Neural progenitor cell (in vitro differentiated cells): ENCODE results near the gene IQGAP3. TPM values are rescaled to one million over a fixed set of nuclear protein-coding genes. Genes with fewer than 3 reads are reported as not detected.

Experiments
- DNase-seq: peaks from one replicate; pipeline ENCODE4 v3.0.0-alpha.2; 2016; ENCODE audit warnings: low spot score
- H2AFZ ChIP-seq: fragments of 200-600 bp; sonication (generic); replicated peaks from 2 replicates; pipeline ENCODE4 v1.6.1; 2016; ENCODE audit warnings: antibody characterized with exemption
- H3F3A ChIP-seq: fragments of 200-600 bp; sonication (generic); 2 replicates; pipeline ENCODE4 v1.6.1; 2016; ENCODE audit warnings: antibody characterized with exemption, low read depth
- H3K27ac ChIP-seq: fragments of 200-600 bp; sonication (generic); 2 replicates; pipeline ENCODE4 v1.5.1; 2016; ENCODE audit warnings: mild to moderate bottlenecking
- H3K27me3 ChIP-seq: fragments of 200-600 bp; sonication (generic); 2 replicates; pipeline ENCODE4 v1.6.1; 2016; ENCODE audit warnings: mild to moderate bottlenecking, moderate library complexity
- H3K36me3 ChIP-seq: fragments of 200-600 bp; sonication (generic); 2 replicates; pipeline ENCODE4 v1.5.1; 2016
- H3K4me1 ChIP-seq: fragments of 200-600 bp; sonication (generic); 2 replicates; pipeline ENCODE4 v1.6.1; 2016; ENCODE audit warnings: mixed run types
- H3K4me2 ChIP-seq: fragments of 200-600 bp; sonication (generic); 2 replicates; pipeline ENCODE4 v1.6.1; 2016
- H3K4me3 ChIP-seq: fragments of 200-600 bp; sonication (generic); 2 replicates; pipeline ENCODE4 v1.5.1; 2016
- H3K79me2 ChIP-seq: fragments of 200-600 bp; sonication (generic); 2 replicates; pipeline ENCODE4 v1.6.1; 2016; ENCODE audit warnings: low read depth
- H3K9ac ChIP-seq: fragments of 200-600 bp; sonication (generic); 2 replicates; pipeline ENCODE4 v1.6.1; 2016
- H3K9me3 ChIP-seq: fragments of 200-600 bp; sonication (generic); 2 replicates; pipeline ENCODE4 v1.5.1; 2016; ENCODE audit warnings: low read depth
- H4K20me1 ChIP-seq: fragments of 200-600 bp; sonication (generic); 2 replicates; pipeline ENCODE4 v1.6.1; 2016; ENCODE audit warnings: low read depth
- H3K27ac Mint-ChIP-seq: 3 replicates; pipeline ENCODE4 v1.8.0; 2021; ENCODE audit warnings: mixed read lengths
- H3K27me3 Mint-ChIP-seq: 2 replicates; pipeline ENCODE4 v1.8.0; 2022; ENCODE audit warnings: low read depth, mild to moderate bottlenecking, inconsistent platforms, moderate library complexity, mixed read lengths; ENCODE audit not compliant: insufficient read depth
- H3K36me3 Mint-ChIP-seq: 3 replicates; pipeline ENCODE4 v1.8.0; 2021; ENCODE audit warnings: mixed read lengths
- H3K4me1 Mint-ChIP-seq: 3 replicates; pipeline ENCODE4 v1.8.0; 2021; ENCODE audit warnings: mixed read lengths
- H3K4me3 Mint-ChIP-seq: 3 replicates; pipeline ENCODE4 v1.8.0; 2021; ENCODE audit warnings: mild to moderate bottlenecking, moderate library complexity, mixed read lengths
- H3K9me3 Mint-ChIP-seq: 3 replicates; pipeline ENCODE4 v1.8.0; 2020; ENCODE audit warnings: mixed read lengths
- EZH2 ChIP-seq: fragments of 200-600 bp; sonication (generic); IDR thresholded peaks from 2 replicates; pipeline ENCODE4 v1.6.1; 2017; ENCODE audit warnings: antibody characterized with exemption, mild to moderate bottlenecking, moderate library complexity
- EZH2phosphoT487 ChIP-seq: fragments of 200-600 bp; sonication (generic); IDR thresholded peaks from 2 replicates; pipeline ENCODE4 v1.6.1; 2017; ENCODE audit warnings: antibody characterized with exemption
- total RNA-seq: library from RNA; depleted of rRNA; stranded (reverse); fragments of >200 nt; gene quantifications from 2 replicates; pipeline ENCODE4 v1.2.3, GENCODE V29; 2015; ENCODE audit warnings: low replicate concordance
- TF ChIP-seq, protein P1 (sequence below): fragments of 200-600 bp; sonication (generic); IDR thresholded peaks from 2 replicates; pipeline ENCODE4 v1.5.1; 2017; ENCODE audit warnings: antibody characterized with exemption, mild to moderate bottlenecking

Gene IQGAP3
- total RNA-seq, 1 donor from 2014 or later, result 31.5 TPM

DNA sequence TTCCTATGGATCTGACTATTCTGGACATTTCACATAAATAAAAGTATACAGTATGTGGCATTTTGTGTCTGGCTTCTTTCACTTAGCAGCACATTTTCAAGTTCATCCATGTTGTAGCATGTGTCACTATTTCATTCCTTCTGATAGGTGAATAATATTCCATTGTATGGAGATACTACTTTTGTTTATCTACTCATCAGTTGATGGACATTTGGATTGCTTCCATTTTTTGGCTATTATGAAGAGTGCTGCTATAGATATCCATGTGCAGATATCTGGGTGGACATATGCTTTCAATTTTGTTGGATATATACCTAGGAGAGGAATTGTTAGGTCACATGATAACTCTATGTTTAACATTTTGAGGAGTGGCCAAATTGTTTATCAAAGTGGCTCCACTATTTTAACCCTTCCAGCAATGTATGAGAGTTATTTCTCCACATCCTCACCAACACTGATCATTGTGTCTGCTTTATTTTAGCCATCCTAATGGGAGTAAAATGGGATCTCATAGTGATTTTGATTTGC lies 49.9 kb downstream of the IQGAP3 start:
- H3K4me1 Mint-ChIP-seq, result peaks cover 6% of the 10 kb centered on the region
- peaks cover 19% of the 10 kb centered on the region for H3K36me3 Mint-ChIP-seq
- Histone ChIP-seq H3K27ac (no peak overlapping the region), H3K4me3 (no peak overlapping the region), H3K79me2 (no peaks in the 10 kb centered on the region), H2AFZ (no peak overlapping the region), H3F3A (no peaks in the 10 kb centered on the region), H3K9ac (no peak overlapping the region), H4K20me1 (no peaks in the 10 kb centered on the region), H3K4me2 (no peak overlapping the region), H3K4me1 (no peaks in the 10 kb centered on the region), H3K9me3 (no peaks in the 10 kb centered on the region), H3K27me3 (no peaks in the 10 kb centered on the region), H3K36me3 (no peaks in the 10 kb centered on the region)
- no peaks in the 10 kb centered on the region for H3K9me3 Mint-ChIP-seq
- no peak overlapping the region for H3K27ac Mint-ChIP-seq
- H3K27me3 Mint-ChIP-seq, result peaks cover 2% of the 10 kb centered on the region
- DNase-seq, result no peak
- no peak for TF ChIP-seq EZH2phosphoT487
- TF ChIP-seq, protein P1, sequence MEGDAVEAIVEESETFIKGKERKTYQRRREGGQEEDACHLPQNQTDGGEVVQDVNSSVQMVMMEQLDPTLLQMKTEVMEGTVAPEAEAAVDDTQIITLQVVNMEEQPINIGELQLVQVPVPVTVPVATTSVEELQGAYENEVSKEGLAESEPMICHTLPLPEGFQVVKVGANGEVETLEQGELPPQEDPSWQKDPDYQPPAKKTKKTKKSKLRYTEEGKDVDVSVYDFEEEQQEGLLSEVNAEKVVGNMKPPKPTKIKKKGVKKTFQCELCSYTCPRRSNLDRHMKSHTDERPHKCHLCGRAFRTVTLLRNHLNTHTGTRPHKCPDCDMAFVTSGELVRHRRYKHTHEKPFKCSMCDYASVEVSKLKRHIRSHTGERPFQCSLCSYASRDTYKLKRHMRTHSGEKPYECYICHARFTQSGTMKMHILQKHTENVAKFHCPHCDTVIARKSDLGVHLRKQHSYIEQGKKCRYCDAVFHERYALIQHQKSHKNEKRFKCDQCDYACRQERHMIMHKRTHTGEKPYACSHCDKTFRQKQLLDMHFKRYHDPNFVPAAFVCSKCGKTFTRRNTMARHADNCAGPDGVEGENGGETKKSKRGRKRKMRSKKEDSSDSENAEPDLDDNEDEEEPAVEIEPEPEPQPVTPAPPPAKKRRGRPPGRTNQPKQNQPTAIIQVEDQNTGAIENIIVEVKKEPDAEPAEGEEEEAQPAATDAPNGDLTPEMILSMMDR, result no peak
- TF ChIP-seq EZH2, result no peak
- no peak overlapping the region for H3K4me3 Mint-ChIP-seq

DNA sequence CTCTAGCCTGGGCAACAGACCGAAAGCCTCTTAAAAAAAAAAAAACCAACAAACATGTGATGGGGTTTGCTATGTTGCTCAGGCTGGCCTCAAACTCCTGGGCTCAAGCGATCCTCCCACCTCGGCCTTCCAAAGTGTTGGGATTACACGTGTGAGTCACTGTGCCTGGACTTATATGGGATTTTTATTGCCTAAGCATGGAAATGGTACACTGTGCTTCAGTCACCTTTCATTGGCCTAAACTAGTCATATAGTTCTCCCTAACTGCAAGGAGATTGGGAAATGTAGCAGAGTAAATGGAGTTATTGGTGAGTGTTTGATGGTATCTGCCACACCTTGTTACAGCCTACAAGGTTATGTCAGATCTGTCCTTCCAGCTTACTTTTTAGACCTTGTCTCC lies 54.6 kb downstream of the IQGAP3 start:
- H3K27me3 ChIP-seq, result no peaks in the 10 kb centered on the region
- H3K9ac ChIP-seq, result no peak overlapping the region
- H3K4me3 Mint-ChIP-seq, result no peak overlapping the region
- H3K4me1 ChIP-seq, result no peaks in the 10 kb centered on the region
- H3K9me3 Mint-ChIP-seq, result no peaks in the 10 kb centered on the region
- H3K4me3 ChIP-seq, result no peak overlapping the region
- no peaks in the 10 kb centered on the region for H3K9me3 ChIP-seq
- no peaks in the 10 kb centered on the region for H3K4me1 Mint-ChIP-seq
- DNase-seq, result no peak
- no peaks in the 10 kb centered on the region for H3F3A ChIP-seq
- H3K27me3 Mint-ChIP-seq, result peaks cover 15% of the 10 kb centered on the region
- H4K20me1 ChIP-seq, result no peaks in the 10 kb centered on the region
- H3K36me3 ChIP-seq, result no peaks in the 10 kb centered on the region
- TF ChIP-seq, protein P1, result no peak
- TF ChIP-seq EZH2phosphoT487, result no peak
- no peak for TF ChIP-seq EZH2
- H3K27ac ChIP-seq, result no peak overlapping the region
- no peak overlapping the region for H2AFZ ChIP-seq
- no peak overlapping the region for H3K4me2 ChIP-seq
- H3K79me2 ChIP-seq, result no peaks in the 10 kb centered on the region
- no peaks in the 10 kb centered on the region for H3K36me3 Mint-ChIP-seq
- H3K27ac Mint-ChIP-seq, result no peak overlapping the region

DNA sequence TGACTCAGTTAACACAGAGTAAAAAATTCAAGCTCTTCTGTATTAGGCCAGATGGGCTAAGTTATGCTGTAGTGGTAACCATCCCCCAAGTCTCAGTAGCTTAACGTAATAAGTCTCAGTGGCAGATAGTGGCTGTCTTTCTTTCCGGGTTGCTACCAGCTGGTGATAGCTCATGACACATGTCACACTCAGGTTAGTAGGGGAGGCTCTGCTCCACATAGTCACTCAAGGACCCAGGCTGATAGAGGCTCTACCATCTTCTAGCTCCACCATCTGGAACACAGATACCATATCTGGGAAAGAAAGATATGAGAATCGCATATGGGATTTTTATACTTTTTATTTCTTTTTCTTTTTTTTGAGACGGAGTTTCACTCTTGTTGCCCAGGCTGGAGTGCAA lies 55.5 kb downstream of the IQGAP3 start:
- TF ChIP-seq, protein P1, result no peak
- no peak for TF ChIP-seq EZH2phosphoT487
- no peak for TF ChIP-seq EZH2
- Mint-ChIP-seq H3K9me3 (no peaks in the 10 kb centered on the region), H3K27ac (no peak overlapping the region), H3K4me1 (no peaks in the 10 kb centered on the region), H3K4me3 (no peak overlapping the region), H3K36me3 (no peaks in the 10 kb centered on the region), H3K27me3 (peaks cover 16% of the 10 kb centered on the region)
- H3K27ac ChIP-seq, result no peak overlapping the region
- H4K20me1 ChIP-seq, result no peaks in the 10 kb centered on the region
- DNase-seq, result no peak
- no peaks in the 10 kb centered on the region for H3K36me3 ChIP-seq
- no peaks in the 10 kb centered on the region for H3K4me1 ChIP-seq
- no peak overlapping the region for H3K4me2 ChIP-seq
- no peak overlapping the region for H3K4me3 ChIP-seq
- H3K9me3 ChIP-seq, result no peaks in the 10 kb centered on the region
- no peaks in the 10 kb centered on the region for H3K79me2 ChIP-seq
- H3F3A ChIP-seq, result no peaks in the 10 kb centered on the region
- no peak overlapping the region for H3K9ac ChIP-seq
- H2AFZ ChIP-seq, result no peak overlapping the region
- no peaks in the 10 kb centered on the region for H3K27me3 ChIP-seq
